K562 (cell line): ENCODE results near the gene MEIOB. TPM values are rescaled to one million over a fixed set of nuclear protein-coding genes. Genes with fewer than 3 reads are reported as not detected.

ENCODE experiments used
- FOXM1 ChIP-seq, 2 experiments: fragments of 450-650 bp in 1 of 2; sonication (generic) in 1 of 2; formaldehyde crosslinking in 1 of 2; IDR thresholded peaks; 2 replicates each; pipeline versions ENCODE4 v1.6.1 to v1.9.0; 2017 to 2022; ENCODE audit warnings: low read depth in 2 of 2, mild to moderate bottlenecking in 2 of 2, missing genetic modification reagents in 1 of 2, moderate library complexity in 1 of 2
- GATAD2B ChIP-seq: fragments of 450-650 bp; IDR thresholded peaks from 2 replicates; pipeline ENCODE4 v1.6.1; 2017; ENCODE audit warnings: mild to moderate bottlenecking, borderline replicate concordance
- HNRNPL ChIP-seq: fragments of 200-400 bp; formaldehyde crosslinking; IDR thresholded peaks from 2 replicates; pipeline ENCODE4 v1.6.1; 2017; ENCODE audit warnings: low read depth, mild to moderate bottlenecking, low read length
- MAZ ChIP-seq, 2 experiments: fragments of 450-650 bp in 1 of 2; sonication (generic) in 1 of 2; formaldehyde crosslinking; IDR thresholded peaks in 1 of 2; conservative IDR thresholded peaks in 1 of 2; 2 replicates each; pipeline versions ENCODE4 v1.4.0 to v1.5.0; 2020; ENCODE audit warnings: mild to moderate bottlenecking in 1 of 2, missing genetic modification reagents in 1 of 2
- NONO ChIP-seq, 2 experiments: fragments of 200-400 bp in 1 of 2; fragments of 450-650 bp in 1 of 2; formaldehyde crosslinking in 1 of 2; IDR thresholded peaks; 2 replicates each; pipeline ENCODE4 v1.6.1; 2017; ENCODE audit warnings: low read depth in 2 of 2, mild to moderate bottlenecking in 2 of 2, moderate library complexity in 2 of 2, low read length in 1 of 2
- RAD21 ChIP-seq, 2 experiments: fragments of 250-450 bp in 1 of 2; fragments of 450-650 bp in 1 of 2; sonication (Bioruptor Pico) in 1 of 2; formaldehyde crosslinking in 1 of 2; IDR thresholded peaks in 1 of 2; conservative IDR thresholded peaks in 1 of 2; 2 replicates each; pipeline versions ENCODE4 v1.4.0 to v1.8.0; 2020 to 2022; ENCODE audit warnings: mild to moderate bottlenecking in 2 of 2, moderate library complexity in 1 of 2
- SAP30 ChIP-seq: fragments of 200-600 bp; sonication (generic); IDR thresholded peaks from 2 replicates; pipeline ENCODE4 v1.6.1; 2012; ENCODE audit warnings: borderline replicate concordance, low read depth, mild to moderate bottlenecking, moderate library complexity, low read length, control low read depth, inconsistent platforms; ENCODE audit not compliant: insufficient read depth, poor library complexity, severe bottlenecking
- SIN3A ChIP-seq, 2 experiments: fragments of 150-350 bp in 1 of 2; IDR thresholded peaks; 2 replicates each; pipeline ENCODE4 v1.6.1; 2011 to 2016; ENCODE audit warnings: borderline replicate concordance in 2 of 2, low read depth in 2 of 2, low read length in 2 of 2, mild to moderate bottlenecking in 2 of 2, moderate library complexity in 2 of 2; ENCODE audit not compliant: control insufficient read depth in 1 of 2
- SP1 ChIP-seq: sonication (generic); formaldehyde crosslinking; IDR thresholded peaks from 2 replicates; pipeline ENCODE4 v1.8.1; 2022; ENCODE audit warnings: mild to moderate bottlenecking, missing genetic modification reagents
- ZBTB1 ChIP-seq: sonication (generic); formaldehyde crosslinking; IDR thresholded peaks from 2 replicates; pipeline ENCODE4 v1.8.1; 2023; ENCODE audit warnings: missing genetic modification reagents, low read depth, mild to moderate bottlenecking, borderline replicate concordance
- polyA plus RNA-seq, 8 experiments: library from polyadenylated mRNA; depleted of rRNA in 4 of 8; stranded (reverse) in 5 of 8; unstranded in 3 of 8; fragments of >200 nt; fragmentation: Nextera tagmentation in 2 of 8; fragmentation: Illumina TruSeq in 1 of 8; extraction: Ambion mirVana in 2 of 8; extraction: Trizol in 1 of 8; gene quantifications; 2 replicates each; pipeline versions ENCODE4 v1.2.1 to v1.2.3, GENCODE V29; 2011 to 2014; ENCODE audit warnings: inconsistent platforms in 1 of 8, missing spikeins in 1 of 8
- total RNA-seq, 7 experiments: library from RNA; depleted of rRNA in 6 of 7; stranded (reverse); fragments of >200 nt in 6 of 7; fragmentation: Illumina TruSeq in 2 of 7; extraction: Trizol in 2 of 7; gene quantifications; 2 replicates each; pipeline versions ENCODE4 v1.2.1 to v1.2.3, GENCODE V29; 2011 to 2021; ENCODE audit warnings: low replicate concordance in 1 of 7
- TF ChIP-seq, protein P1 (sequence below), 3 experiments: IDR thresholded peaks in 2 of 3; conservative IDR thresholded peaks in 1 of 3; 2 replicates each; pipeline ENCODE4 v1.5.1; 2011 to 2012; ENCODE audit warnings: low read length in 3 of 3, mild to moderate bottlenecking in 3 of 3, control low read depth in 2 of 3, improper control_type of control experiment in 1 of 3, inconsistent platforms in 1 of 3, low read depth in 1 of 3, mixed read lengths in 1 of 3, moderate library complexity in 1 of 3; ENCODE audit not compliant: insufficient read depth in 2 of 3
- TF ChIP-seq, protein P2 (sequence below), 2 experiments: fragments of 450-650 bp; formaldehyde crosslinking in 1 of 2; IDR thresholded peaks; 2 replicates each; pipeline versions ENCODE4 v1.4.0 to v1.6.1; 2014 to 2020; ENCODE audit warnings: mild to moderate bottlenecking in 2 of 2, borderline replicate concordance in 1 of 2, low read depth in 1 of 2

Gene MEIOB
- total and polyA plus RNA-seq, 9 of the 15 experiments (the other 6 are each of a cell fraction or from before 2014, with no cell fraction given): 25.4 to 203 (median 97.6) TPM

DNA sequence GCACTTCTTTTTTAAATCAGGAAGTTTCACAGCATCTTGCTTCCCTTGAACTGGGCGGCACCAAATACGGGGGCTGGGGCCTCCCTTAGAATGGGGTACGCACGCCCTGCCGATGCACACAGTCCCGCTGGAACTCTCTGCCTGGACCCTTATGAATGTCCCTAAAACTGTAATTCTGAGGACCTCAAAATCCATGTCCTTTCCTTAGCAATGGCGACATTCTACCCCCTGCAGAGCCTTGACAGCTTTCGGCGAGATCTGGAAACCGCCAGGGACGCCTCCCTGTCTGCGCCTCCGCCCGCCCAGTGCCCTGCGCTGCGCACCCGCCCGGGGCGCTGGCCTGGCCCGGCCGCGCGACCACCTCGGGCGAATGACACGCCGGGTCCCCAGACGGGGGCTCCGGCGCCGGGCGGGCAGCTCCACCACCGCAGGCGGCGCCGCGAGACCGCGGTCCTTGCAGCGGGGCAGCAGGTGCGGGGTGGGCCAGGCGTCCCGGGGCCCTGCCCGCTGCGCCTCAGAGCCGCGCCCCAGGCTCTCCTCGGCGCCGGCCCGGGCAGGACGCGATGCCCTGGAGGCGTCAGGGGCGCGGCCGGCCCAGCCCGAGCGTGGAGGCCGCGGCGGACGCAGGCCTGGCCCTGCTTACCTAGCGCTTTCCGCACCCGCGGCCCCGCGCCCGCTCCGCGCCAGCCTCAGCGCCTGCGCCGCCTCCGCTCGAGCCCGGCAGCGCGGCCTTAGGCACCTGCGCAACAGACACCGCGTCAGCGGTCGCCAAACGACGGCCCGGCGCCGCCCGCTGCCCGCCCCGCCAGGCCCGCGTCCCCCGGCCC, 45.9 kb downstream of the MEIOB start (continued):
- TF ChIP-seq RAD21 (CRISPR knock-in tag; conservative IDR thresholded peaks at IDR 0.05 in 1 of 2, IDR thresholded peaks at IDR 0.05 in 1 of 2) (peak in 1 of 2 experiments; percentile 14; a peak in 2 of 4 replicates), SP1 (CRISPR knock-in tag) (no peak), HNRNPL (0 out of 2 replicates have a peak, but pooled peaks have one; percentile 1), MAZ (CRISPR knock-in tag; conservative IDR thresholded peaks at IDR 0.05 in 1 of 2, IDR thresholded peaks at IDR 0.05 in 1 of 2) (0 out of 4 replicates have a peak, but pooled peaks of 1 of the 2 experiments have one; percentile 30), GATAD2B (peak; percentile 81; the same call in 1 of the 2 replicates), ZBTB1 (CRISPR knock-in tag) (0 out of 2 replicates have a peak, but pooled peaks have one; percentile 34), SIN3A (IDR thresholded peaks at IDR 0.05; ENCODE audit: borderline replicate concordance in 2 of 2, control insufficient read depth in 1 of 2, low read depth in 2 of 2, low read length in 2 of 2) (peak in 1 of 2 experiments; percentile 61; a peak in 1 of 4 replicates), NONO (IDR thresholded peaks at IDR 0.05; ENCODE audit: low read depth in 2 of 2, low read length in 1 of 2) (0 out of 4 replicates have a peak, but pooled peaks of 1 of the 2 experiments have one; percentile 35), FOXM1 (IDR thresholded peaks at IDR 0.05; ENCODE audit: low read depth) (no peak), FOXM1 (CRISPR knock-in tag; IDR thresholded peaks at IDR 0.05; ENCODE audit: low read depth) (peak; percentile 5; the same call in 1 of the 2 replicates), SAP30 (peak; percentile 53)
- TF ChIP-seq, protein P1, sequence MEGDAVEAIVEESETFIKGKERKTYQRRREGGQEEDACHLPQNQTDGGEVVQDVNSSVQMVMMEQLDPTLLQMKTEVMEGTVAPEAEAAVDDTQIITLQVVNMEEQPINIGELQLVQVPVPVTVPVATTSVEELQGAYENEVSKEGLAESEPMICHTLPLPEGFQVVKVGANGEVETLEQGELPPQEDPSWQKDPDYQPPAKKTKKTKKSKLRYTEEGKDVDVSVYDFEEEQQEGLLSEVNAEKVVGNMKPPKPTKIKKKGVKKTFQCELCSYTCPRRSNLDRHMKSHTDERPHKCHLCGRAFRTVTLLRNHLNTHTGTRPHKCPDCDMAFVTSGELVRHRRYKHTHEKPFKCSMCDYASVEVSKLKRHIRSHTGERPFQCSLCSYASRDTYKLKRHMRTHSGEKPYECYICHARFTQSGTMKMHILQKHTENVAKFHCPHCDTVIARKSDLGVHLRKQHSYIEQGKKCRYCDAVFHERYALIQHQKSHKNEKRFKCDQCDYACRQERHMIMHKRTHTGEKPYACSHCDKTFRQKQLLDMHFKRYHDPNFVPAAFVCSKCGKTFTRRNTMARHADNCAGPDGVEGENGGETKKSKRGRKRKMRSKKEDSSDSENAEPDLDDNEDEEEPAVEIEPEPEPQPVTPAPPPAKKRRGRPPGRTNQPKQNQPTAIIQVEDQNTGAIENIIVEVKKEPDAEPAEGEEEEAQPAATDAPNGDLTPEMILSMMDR (IDR thresholded peaks at IDR 0.05 in 2 of 3, conservative IDR thresholded peaks at IDR 0.05 in 1 of 3; ENCODE audit: insufficient read depth in 2 of 3, low read depth in 1 of 3, low read length in 3 of 3): peak in 1 of 3 experiments; percentile 27; a peak in 1 of 6 replicates
- TF ChIP-seq, protein P2, sequence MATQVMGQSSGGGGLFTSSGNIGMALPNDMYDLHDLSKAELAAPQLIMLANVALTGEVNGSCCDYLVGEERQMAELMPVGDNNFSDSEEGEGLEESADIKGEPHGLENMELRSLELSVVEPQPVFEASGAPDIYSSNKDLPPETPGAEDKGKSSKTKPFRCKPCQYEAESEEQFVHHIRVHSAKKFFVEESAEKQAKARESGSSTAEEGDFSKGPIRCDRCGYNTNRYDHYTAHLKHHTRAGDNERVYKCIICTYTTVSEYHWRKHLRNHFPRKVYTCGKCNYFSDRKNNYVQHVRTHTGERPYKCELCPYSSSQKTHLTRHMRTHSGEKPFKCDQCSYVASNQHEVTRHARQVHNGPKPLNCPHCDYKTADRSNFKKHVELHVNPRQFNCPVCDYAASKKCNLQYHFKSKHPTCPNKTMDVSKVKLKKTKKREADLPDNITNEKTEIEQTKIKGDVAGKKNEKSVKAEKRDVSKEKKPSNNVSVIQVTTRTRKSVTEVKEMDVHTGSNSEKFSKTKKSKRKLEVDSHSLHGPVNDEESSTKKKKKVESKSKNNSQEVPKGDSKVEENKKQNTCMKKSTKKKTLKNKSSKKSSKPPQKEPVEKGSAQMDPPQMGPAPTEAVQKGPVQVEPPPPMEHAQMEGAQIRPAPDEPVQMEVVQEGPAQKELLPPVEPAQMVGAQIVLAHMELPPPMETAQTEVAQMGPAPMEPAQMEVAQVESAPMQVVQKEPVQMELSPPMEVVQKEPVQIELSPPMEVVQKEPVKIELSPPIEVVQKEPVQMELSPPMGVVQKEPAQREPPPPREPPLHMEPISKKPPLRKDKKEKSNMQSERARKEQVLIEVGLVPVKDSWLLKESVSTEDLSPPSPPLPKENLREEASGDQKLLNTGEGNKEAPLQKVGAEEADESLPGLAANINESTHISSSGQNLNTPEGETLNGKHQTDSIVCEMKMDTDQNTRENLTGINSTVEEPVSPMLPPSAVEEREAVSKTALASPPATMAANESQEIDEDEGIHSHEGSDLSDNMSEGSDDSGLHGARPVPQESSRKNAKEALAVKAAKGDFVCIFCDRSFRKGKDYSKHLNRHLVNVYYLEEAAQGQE (IDR thresholded peaks at IDR 0.05; ENCODE audit: borderline replicate concordance): 0 out of 2 replicates have a peak, but pooled peaks have one; percentile 3
- TF ChIP-seq, protein P2 (CRISPR knock-in tag; IDR thresholded peaks at IDR 0.05; ENCODE audit: low read depth): no peak
